Measurements from ENCODE around the gene SCAPER.
"Not testable (repeated sequence)": the region's sequence is repeated elsewhere in the genome, so short reads cannot be mapped to it uniquely, and the experiment has no call there.

The SCAPER gene

GRCh38 chr15:76335307-76336253, 569.6 kb downstream of the SCAPER start:
- no peak for DNase-seq

- DNase-seq = no peak
Observed at GRCh38 chr15:76334438-76335306, 570.5 kb downstream of the SCAPER start.

- no peak for DNase-seq
Observed at GRCh38 chr15:76333720-76334437, 571.3 kb downstream of the SCAPER start.

- DNase-seq = no peak
Observed at GRCh38 chr15:76333309-76333708, 571.8 kb downstream of the SCAPER start.

DNA sequence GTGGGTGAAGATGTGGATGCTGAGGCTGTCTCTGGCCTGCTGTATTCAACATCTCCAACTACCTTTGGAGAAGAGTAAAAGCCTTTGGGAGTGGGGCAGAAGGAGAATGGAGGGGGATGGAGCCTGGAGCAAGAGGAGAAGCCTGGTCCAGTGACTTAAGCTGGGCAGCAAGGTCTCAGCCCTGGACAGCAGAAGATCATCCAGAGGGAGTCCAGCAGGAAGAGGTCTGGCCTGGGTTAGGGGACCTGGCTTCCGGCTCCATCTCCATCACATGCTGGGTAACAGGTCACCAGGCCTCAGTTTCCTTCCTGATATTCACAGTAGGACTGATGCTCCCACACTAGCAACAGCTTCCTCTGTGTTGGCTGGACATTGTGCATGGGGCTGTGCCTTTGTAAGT, 572.3 kb downstream of the SCAPER start:
- no peak for DNase-seq

DNA sequence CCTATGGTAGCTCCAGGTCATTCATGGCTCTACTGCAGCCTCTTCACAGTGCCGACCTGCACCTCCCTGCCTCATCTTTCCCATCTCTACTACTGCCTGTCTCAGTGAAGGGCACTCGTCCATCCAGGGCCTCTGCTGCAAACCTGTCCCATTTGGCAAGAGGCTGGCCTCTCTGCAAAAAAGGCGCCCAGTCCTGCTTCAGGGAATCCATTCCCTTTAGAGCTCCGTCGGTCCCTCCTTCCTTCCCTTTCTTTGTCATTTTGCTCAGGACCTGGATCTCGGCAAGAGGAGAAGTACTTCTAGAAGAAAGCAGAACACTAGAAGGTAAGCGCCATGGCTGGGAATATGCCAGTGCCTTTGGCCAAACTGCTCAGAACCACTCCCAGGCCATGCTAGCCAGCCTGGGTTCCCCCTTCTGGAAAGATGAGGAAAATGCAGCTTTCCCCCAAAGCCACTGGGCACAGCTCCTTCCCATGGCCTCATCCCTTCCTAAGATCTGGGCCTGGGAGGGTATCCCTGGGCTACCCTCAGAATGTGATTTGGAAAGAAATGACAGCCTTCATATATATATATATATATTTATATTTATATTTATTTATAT, 575.0 kb downstream of the SCAPER start:
- no peak for DNase-seq

DNA sequence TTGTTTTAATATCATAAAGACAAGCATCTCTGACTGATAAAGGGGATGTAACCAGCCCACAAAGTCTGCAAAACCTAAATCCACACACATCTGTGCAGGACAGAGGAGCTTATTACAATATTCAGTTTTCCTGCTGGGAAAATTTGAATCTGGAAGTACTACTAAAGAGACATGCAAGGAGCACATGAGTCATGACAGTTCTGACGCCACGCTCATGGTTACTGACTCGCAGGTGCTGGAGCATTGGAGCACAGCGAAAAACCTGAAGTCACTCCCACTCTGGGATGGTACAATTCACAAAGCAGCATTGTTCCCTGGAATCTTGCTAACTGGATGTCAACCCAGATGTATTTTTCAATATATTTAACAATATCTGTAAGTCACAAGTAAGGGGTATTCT, 576.2 kb downstream of the SCAPER start:
- no peak for DNase-seq

- DNase-seq = no peak
Observed at GRCh38 chr15:76328106-76328696, 576.9 kb downstream of the SCAPER start.

GRCh38 chr15:76327191-76328105, 577.7 kb downstream of the SCAPER start:
- no peak for DNase-seq

- DNase-seq = no peak
Observed at GRCh38 chr15:76325704-76326103, 579.4 kb downstream of the SCAPER start.

- DNase-seq = no peak
Observed at GRCh38 chr15:76324066-76324465, 581.1 kb downstream of the SCAPER start.

DNA sequence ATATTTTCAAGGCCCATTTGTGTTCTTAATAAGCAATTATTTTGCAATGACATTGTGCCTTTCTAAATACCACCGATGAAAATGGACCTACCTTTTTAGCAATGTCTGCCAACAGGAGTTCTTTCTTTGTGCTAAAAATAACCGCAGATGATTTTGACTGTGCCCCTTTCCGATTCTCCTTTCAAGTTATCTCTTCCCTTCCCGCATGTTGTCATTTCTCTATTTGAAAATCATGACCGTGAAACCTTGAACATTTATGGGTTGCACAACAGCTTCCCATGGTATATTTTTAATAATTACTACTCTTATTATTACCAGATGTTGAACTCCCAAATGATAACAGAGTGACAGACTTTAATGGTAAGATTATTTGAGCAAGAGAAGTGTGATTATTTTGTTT, 583.5 kb downstream of the SCAPER start:
- DNase-seq = no peak

- no peak for DNase-seq
Observed at GRCh38 chr15:76321171-76321570, 584.0 kb downstream of the SCAPER start.

DNA sequence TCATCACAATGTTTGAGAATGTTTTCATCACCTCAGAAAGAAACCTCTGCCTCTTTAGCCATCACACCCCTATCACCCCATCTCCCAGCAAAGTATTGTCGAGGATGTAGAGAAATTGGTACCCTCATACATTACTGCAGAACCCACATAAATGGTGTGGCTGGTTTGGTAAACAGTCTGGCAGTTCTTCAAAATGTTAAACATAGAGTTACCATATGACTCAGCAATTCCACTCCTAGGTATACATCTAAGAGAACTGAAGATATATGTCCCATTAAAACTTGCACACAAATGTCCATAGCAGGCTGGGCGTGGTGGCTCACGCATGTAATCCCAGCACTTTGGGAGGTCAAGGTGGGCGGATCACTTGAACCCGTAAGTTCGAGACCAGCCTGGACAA, 585.1 kb downstream of the SCAPER start:
- DNase-seq = no peak

- no peak for DNase-seq
Observed at GRCh38 chr15:76313731-76314130, 591.4 kb downstream of the SCAPER start.

- not testable (repeated sequence) for DNase-seq
Observed at GRCh38 chr15:76313175-76313567, 592.0 kb downstream of the SCAPER start.

- no peak for DNase-seq
Observed at GRCh38 chr15:76312540-76313174, 592.5 kb downstream of the SCAPER start.

DNA sequence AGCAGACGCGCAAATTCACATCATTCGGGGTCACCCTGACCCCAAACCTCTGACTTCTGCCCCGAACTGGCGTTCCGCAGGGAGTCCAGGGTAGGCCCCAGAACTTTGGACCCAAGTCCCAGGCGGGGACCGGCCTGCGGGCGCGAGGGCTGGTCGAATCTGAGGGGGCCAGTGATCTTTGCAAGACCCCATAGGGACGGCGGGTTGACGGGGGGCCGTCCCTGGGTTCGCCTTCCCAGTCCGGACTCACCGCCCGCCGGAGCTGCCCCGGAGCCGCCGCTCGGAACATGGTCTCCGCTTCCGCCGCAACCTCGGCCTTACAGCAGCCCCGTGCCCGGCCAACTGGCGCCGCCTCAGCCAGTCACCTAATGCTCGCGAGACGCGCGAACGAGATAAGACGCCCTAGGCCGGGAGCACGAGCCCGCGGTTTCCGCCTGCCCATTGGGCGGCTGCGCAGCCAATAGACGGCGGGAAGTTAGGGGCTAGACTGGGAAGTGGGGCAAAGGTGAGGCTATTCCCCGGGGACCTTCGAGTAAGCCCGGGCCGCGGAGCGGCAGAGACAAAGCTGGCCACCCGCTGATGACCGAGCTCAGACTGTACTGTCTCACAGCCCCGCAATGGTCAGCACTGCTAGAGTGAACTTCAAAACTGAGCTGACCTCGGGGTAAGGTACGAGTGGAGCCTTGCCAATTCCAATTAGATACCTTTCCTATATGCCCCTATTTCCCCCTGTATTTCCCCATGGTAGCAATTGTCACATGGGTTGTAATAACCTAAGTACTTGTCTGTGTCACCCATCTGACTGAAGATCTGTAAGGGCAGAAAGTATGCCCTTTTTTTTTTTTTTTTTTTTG, 593.8 kb downstream of the SCAPER start, which contains the start of gene ETFA:
TSS of gene ETFA (minus strand) at position 370 of the 854 bp plus-strand sequence. CDS start at position 289, 81 bp downstream.
- peak; percentile 61 for DNase-seq

- no peak for DNase-seq
Observed at GRCh38 chr15:76310475-76311099, 594.6 kb downstream of the SCAPER start.

Data from NCI-H748 treated with DMSO at 0.1 percent for 48 hours (cell line).